CD4-positive, alpha-beta T cell (primary cell): ENCODE data around the gene ANO2. TPM values are rescaled to one million over a fixed set of nuclear protein-coding genes. Genes with fewer than 3 reads are reported as not detected.

Experiments used
- ATAC-seq: fragments of 200-7000 bp; cut with Tn5 transposase; one replicate; pipeline ENCODE4 v1.10.0; 2022; ENCODE audit warnings: mild to moderate bottlenecking; ENCODE audit not compliant: poor library complexity
- CTCF ChIA-PET: fragments of 350-600 bp; sonication (Branson Sonifier 250); formaldehyde crosslinking; loops from one replicate; lab custom pipeline; 2021; ENCODE audit warnings: antibody characterized with exemption, inconsistent platforms; lab: Charles Lee
- POLR2A ChIA-PET: fragments of 350-600 bp; sonication (Branson Sonifier 250); formaldehyde crosslinking; loops from one replicate; lab custom pipeline; 2021; ENCODE audit warnings: antibody characterized with exemption, inconsistent platforms; lab: Charles Lee
- DNase-seq, 14 experiments: peaks; one replicate each; pipeline ENCODE4 v3.0.0-alpha.2; 2013 to 2020; ENCODE audit warnings: mixed read lengths in 2 of 14
- H3K27ac ChIP-seq, 2 donors: one replicate each; pipeline versions ENCODE4 v1.5.1 to v1.7.0; 2013; ENCODE audit warnings: low read length in 2 of 2, low read depth in 1 of 2, mild to moderate bottlenecking in 1 of 2
- H3K27me3 ChIP-seq, 2 experiments: 1 replicate in 1 of 2; 2 replicates in 1 of 2; pipeline versions ENCODE4 v1.6.1 to v1.7.0; 2013; ENCODE audit warnings: low read length in 2 of 2, control low read depth in 1 of 2, mild to moderate bottlenecking in 1 of 2, moderate library complexity in 1 of 2; ENCODE audit not compliant: insufficient read depth in 2 of 2, control insufficient read depth in 1 of 2
- H3K36me3 ChIP-seq: one replicate; pipeline ENCODE4 v1.6.1; 2013; ENCODE audit warnings: low read length, control low read depth; ENCODE audit not compliant: insufficient read depth
- H3K4me1 ChIP-seq: one replicate; pipeline ENCODE4 v1.6.1; 2013; ENCODE audit warnings: low read length, control low read depth; ENCODE audit not compliant: insufficient read depth
- H3K4me3 ChIP-seq: one replicate; pipeline ENCODE4 v1.5.1; 2013; ENCODE audit warnings: mild to moderate bottlenecking, low read length, moderate library complexity
- H3K9me3 ChIP-seq, 2 experiments: 1 replicate in 1 of 2; 2 replicates in 1 of 2; pipeline versions ENCODE4 v1.6.1 to v1.7.0; 2013; ENCODE audit warnings: low read length in 2 of 2, mild to moderate bottlenecking in 2 of 2, control low read depth in 1 of 2, moderate library complexity in 1 of 2; ENCODE audit not compliant: control insufficient read depth in 1 of 2, insufficient read depth in 1 of 2
- H3K27ac Mint-ChIP-seq: one replicate; pipeline ENCODE4 v1.8.0; 2020; ENCODE audit warnings: mixed read lengths
- H3K27me3 Mint-ChIP-seq: one replicate; pipeline ENCODE4 v1.8.0; 2021; ENCODE audit warnings: mixed read lengths
- H3K36me3 Mint-ChIP-seq: one replicate; pipeline ENCODE4 v1.8.0; 2021; ENCODE audit warnings: low read depth, mixed read lengths
- H3K4me1 Mint-ChIP-seq: one replicate; pipeline ENCODE4 v1.8.0; 2021; ENCODE audit warnings: low read depth, mixed read lengths
- H3K4me3 Mint-ChIP-seq: one replicate; pipeline ENCODE4 v1.8.0; 2020; ENCODE audit warnings: mild to moderate bottlenecking, mixed read lengths
- H3K9me3 Mint-ChIP-seq: one replicate; pipeline ENCODE4 v1.8.0; 2020; ENCODE audit warnings: mixed read lengths
- CTCF ChIP-seq: fragments of 200-600 bp; IDR thresholded peaks from one replicate; pipeline ENCODE4 v1.8.0; 2022; ENCODE audit warnings: antibody characterized with exemption, mild to moderate bottlenecking
- intact Hi-C, 2 experiments: fragments of 100-400 bp; cut with DNase I in 1 of 2; cut with micrococcal nuclease in 1 of 2; formaldehyde crosslinking; loops; one replicate each; pipeline versions ENCODE4 v1.15.1 to v1.9.0; 2023 to 2025; cut with DNase I, micrococcal nuclease
- total RNA-seq, 174 experiments: library from RNA in 2 of 174; stranded (reverse) in 2 of 174; gene quantifications; one replicate each; pipeline ENCODE4 v1.2.3 and lab custom pipeline; 2021 to 2026

Gene ANO2
- total RNA-seq, 2 experiments from 2014 or later = not detected

DNA sequence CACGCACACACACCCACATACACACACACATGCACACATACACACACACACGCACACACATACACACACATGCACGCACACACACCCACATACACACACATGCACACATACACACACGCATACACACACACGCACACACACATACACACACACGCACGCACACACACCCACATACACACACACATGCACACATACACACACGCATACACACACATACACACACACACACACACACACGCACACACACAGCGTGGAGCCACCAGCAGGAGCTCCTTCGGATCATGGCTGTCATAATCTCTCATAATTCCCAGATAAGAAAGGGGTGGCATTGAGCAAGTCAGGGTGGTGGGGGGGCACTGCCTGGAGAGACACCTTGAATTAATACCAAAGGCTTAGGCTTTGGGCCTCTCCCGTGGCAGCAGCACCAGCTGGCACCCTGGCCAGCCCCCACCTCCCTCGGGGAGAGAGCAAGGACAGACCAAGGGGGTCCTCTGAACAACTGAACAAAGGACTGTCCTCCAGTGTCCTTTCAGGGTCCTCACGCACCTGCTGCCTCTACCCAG is 21.9 kb downstream of the ANO2 start:
- TF ChIP-seq CTCF = no peak
- POLR2A ChIA-PET = no interaction called here
- no peaks in the 10 kb centered on the region for H3K36me3 ChIP-seq
- Mint-ChIP-seq H3K9me3 (no peaks in the 10 kb centered on the region), H3K4me3 (no peak overlapping the region), H3K36me3 (no peaks in the 10 kb centered on the region), H3K27me3 (peaks cover 53% of the 10 kb centered on the region), H3K4me1 (no peaks in the 10 kb centered on the region), H3K27ac (no peak overlapping the region)
- DNase-seq = no peak
- no peaks in the 10 kb centered on the region for H3K9me3 ChIP-seq
- CTCF ChIA-PET = no interaction called here
- no peaks in the 10 kb centered on the region for H3K4me1 ChIP-seq
- no peak for ATAC-seq
- H3K27ac ChIP-seq = no peak overlapping the region
- no peak overlapping the region for H3K4me3 ChIP-seq
- peaks cover 0 to 5% of the 10 kb centered on the region in 2 experiments for H3K27me3 ChIP-seq
- intact Hi-C loops = no loop called here

DNA sequence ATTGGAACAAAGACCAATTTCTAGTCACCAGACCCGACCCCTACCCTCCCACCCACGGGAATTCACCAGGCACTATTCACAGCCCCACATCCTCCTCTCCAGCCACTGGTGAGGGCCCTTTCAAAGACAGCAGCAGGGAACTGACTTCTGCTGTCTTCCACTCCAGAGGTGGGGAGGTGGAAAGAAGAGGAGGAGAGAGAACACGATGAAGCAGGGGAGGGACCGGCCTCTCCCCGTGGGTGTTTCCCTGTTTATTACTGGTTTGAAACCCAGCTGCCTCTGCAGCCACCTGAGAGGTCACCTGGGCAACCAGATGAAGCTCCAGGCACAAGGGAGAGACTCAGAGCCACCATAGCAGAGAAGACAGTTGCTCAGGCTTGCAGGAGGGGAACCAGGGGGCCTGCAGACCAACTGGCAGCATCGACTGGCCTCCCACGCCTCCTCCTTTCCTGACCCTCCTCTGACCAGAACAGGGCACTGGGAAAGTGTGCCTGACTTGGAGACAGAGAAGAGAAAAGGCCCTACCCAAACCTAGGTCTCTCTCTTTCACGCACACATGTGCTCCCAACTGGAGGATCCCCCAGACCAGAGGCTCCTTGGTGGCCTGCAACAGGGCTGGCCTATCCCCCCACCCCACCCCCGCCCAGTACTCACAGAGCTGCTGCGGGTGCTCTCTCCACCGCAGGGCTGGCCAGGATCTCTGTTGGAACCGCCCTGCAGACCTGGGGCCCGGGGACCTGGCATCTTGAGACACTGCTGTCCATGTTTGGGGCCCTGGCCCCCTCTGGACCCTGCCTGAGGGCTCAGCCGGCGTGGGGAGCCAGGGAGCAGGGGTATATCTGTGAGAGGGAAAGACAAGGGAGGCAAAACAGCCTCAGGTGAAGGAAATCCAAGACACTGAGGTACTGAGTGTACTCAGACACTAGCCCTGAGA is 22.8 kb downstream of the ANO2 start:
- Histone ChIP-seq H3K4me3 (no peak overlapping the region), H3K27me3 (no peaks in the 10 kb centered on the region), H3K27ac (no peak overlapping the region), H3K36me3 (no peaks in the 10 kb centered on the region), H3K4me1 (no peaks in the 10 kb centered on the region), H3K9me3 (no peaks in the 10 kb centered on the region)
- ATAC-seq (no peak), DNase-seq (no peak)
- no peaks in the 10 kb centered on the region for H3K4me1 Mint-ChIP-seq
- H3K27me3 Mint-ChIP-seq = peaks cover 45% of the 10 kb centered on the region
- intact Hi-C loops = no loop called here
- H3K4me3 Mint-ChIP-seq = no peak overlapping the region
- H3K36me3 Mint-ChIP-seq = no peaks in the 10 kb centered on the region
- ChIA-PET CTCF (no interaction called here), POLR2A (no interaction called here)
- H3K27ac Mint-ChIP-seq = no peak overlapping the region
- no peak for TF ChIP-seq CTCF
- H3K9me3 Mint-ChIP-seq = no peaks in the 10 kb centered on the region

- H3K27ac Mint-ChIP-seq = no peak overlapping the region
- intact Hi-C loops = no loop called here
- H3K4me3 Mint-ChIP-seq = no peak overlapping the region
- Histone ChIP-seq H3K27ac (no peak overlapping the region), H3K27me3 (no peaks in the 10 kb centered on the region), H3K4me3 (no peak overlapping the region), H3K36me3 (no peaks in the 10 kb centered on the region), H3K4me1 (no peaks in the 10 kb centered on the region), H3K9me3 (no peaks in the 10 kb centered on the region)
- no peak for ATAC-seq
- no peaks in the 10 kb centered on the region for H3K36me3 Mint-ChIP-seq
- H3K27me3 Mint-ChIP-seq = peaks cover 37% of the 10 kb centered on the region
- no peaks in the 10 kb centered on the region for H3K4me1 Mint-ChIP-seq
- no peak for TF ChIP-seq CTCF
- ChIA-PET POLR2A (no interaction called here), CTCF (no interaction called here)
- no peak for DNase-seq
- no peaks in the 10 kb centered on the region for H3K9me3 Mint-ChIP-seq
Measured at GRCh38 chr12:5921027-5921909, 23.8 kb downstream of the ANO2 start.
